OCI-LY7 (cell line): ENCODE measurements around the gene GFER.

Experiments used
- EZH2phosphoT487 ChIP-seq: fragments of 200-600 bp; sonication (generic); IDR thresholded peaks from 2 replicates; pipeline ENCODE4 v1.6.1; 2018; ENCODE audit warnings: low read depth, borderline replicate concordance, mild to moderate bottlenecking, mixed run types, antibody characterized with exemption, low read length, moderate library complexity, mixed read lengths
- TF ChIP-seq, protein P1 (sequence below): fragments of 200-600 bp; sonication (generic); conservative IDR thresholded peaks from 2 replicates; pipeline ENCODE4 v1.5.1; 2014; ENCODE audit warnings: mild to moderate bottlenecking, antibody characterized with exemption, low read length, moderate library complexity, mixed read lengths

DNA sequence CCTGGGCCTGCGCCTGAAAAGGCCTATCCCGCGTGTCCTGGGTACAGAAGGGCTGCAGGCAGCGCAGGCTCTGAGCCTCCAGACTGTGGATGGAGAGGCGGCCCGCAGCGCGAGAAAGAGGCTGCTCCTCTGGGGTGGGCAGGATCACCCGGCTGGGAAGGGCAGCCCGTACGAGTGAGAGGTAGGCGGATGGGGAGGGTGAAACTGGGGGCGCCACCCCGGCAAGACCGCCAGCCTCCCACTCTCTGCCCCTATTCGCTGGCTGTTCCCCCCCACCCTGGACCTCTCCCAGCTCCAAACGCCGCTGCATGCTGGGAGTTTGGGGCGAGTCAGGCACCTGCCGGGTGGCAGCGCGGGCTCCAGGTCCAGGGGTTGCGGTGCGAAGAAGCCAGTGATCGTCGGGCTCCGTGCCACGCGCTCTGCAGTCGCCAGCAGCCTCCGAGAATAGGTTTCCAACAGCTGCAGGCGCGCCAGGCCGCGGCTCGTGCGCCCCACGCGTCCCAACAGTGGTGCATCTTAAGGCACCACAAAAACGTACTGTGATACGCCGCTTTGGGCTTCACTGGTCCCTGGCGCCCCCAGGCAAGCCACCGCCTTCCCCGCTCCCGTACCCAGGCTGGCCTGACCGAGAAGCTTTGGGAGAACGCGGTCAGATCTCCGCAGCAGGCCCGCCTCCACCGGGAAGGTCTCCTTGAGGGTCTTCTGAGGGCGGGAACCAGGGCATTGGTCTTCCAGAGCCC lies 3.8 kb upstream of the GFER start:
- TF ChIP-seq, protein P1, sequence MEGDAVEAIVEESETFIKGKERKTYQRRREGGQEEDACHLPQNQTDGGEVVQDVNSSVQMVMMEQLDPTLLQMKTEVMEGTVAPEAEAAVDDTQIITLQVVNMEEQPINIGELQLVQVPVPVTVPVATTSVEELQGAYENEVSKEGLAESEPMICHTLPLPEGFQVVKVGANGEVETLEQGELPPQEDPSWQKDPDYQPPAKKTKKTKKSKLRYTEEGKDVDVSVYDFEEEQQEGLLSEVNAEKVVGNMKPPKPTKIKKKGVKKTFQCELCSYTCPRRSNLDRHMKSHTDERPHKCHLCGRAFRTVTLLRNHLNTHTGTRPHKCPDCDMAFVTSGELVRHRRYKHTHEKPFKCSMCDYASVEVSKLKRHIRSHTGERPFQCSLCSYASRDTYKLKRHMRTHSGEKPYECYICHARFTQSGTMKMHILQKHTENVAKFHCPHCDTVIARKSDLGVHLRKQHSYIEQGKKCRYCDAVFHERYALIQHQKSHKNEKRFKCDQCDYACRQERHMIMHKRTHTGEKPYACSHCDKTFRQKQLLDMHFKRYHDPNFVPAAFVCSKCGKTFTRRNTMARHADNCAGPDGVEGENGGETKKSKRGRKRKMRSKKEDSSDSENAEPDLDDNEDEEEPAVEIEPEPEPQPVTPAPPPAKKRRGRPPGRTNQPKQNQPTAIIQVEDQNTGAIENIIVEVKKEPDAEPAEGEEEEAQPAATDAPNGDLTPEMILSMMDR = no peak
- no peak for TF ChIP-seq EZH2phosphoT487
